Measurements from ENCODE around the gene EYA2. TPM values are rescaled to one million over a fixed set of nuclear protein-coding genes. Genes with fewer than 3 reads are reported as not detected.

EYA2 gene
- 1.5 and 2.6 TPM in 2 replicates for total RNA-seq

GRCh38 chr20:46894579-46894958, at the start of gene EYA2:
Gene EYA2, plus strand, starts transcription at chr20:46894843. Its CDS starts 95,168 bp downstream, at chr20:46990011.

Small RNA genes lying within 50 kb of the gene (small RNA-seq; reads per million reads assigned to genes)
- gene MIR3616 = not detected

Other genes with a start within 250 kb of the EYA2 start
- gene SLC13A3, start 243.4 kb upstream of the EYA2 start, total RNA-seq = 2.3 and 2.4 TPM in 2 replicates
- 23.7 and 28.6 TPM in 2 replicates for gene TP53RK, start 205.4 kb upstream of the EYA2 start, total RNA-seq
- gene SLC2A10, start 185.2 kb upstream of the EYA2 start, total RNA-seq = 71.3 and 107 TPM in 2 replicates